Cortex of kidney (tissue), 1 donor: Measurements from ENCODE around the gene MAFF.
"Not testable (repeated sequence)": the region's sequence is repeated elsewhere in the genome, so short reads cannot be mapped to it uniquely, and the experiment has no call there.

Source experiments
- DNase-seq: peaks from one replicate; lab custom pipeline; 2025; lab: John Stamatoyannopoulos, UW

The MAFF gene

GRCh38 chr22:38223289-38223960 is 21.6 kb downstream of the MAFF start:
- no peak for DNase-seq

DNA sequence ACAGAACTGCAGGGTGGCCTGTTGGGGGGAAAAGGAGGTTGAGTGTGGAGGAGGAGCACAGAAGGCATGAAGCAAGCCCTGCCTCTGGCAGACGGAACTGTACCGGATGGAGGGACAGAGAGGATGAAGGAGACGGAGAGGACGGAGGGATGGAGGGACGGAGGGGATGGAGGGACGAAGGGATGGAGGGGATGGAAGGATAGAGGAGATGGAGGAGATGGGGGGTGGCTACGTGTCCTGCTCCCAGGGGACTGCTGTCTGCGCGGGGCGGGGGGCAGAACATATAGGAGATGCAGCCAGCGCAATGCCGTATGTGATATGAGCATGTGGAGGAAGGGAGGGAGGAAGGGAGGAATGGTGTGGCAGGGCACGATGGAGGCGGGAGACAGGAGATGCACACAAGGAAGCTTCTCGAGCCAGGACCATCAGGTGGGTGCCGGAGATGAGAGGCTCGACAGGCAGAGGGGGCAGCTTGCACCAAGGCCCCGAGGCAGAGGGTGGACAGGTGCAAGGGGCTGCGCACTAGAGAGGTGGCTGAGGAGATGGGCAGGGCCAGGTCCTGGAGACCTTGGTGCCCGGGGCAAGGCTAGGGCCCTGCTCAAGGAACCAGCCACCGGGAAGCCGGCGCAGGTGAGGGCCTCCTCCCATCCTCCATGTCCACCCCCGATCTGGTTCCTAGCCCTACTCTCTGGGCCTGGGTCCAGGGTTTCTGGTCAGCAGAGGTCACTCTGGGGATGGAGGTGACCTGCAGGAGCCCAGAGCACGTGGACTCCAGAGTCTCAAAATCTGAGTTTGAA is 25.3 kb downstream of the MAFF start:
- DNase-seq, result no peak

GRCh38 chr22:38228326-38228872 is 26.6 kb downstream of the MAFF start:
- no peak for DNase-seq

DNA sequence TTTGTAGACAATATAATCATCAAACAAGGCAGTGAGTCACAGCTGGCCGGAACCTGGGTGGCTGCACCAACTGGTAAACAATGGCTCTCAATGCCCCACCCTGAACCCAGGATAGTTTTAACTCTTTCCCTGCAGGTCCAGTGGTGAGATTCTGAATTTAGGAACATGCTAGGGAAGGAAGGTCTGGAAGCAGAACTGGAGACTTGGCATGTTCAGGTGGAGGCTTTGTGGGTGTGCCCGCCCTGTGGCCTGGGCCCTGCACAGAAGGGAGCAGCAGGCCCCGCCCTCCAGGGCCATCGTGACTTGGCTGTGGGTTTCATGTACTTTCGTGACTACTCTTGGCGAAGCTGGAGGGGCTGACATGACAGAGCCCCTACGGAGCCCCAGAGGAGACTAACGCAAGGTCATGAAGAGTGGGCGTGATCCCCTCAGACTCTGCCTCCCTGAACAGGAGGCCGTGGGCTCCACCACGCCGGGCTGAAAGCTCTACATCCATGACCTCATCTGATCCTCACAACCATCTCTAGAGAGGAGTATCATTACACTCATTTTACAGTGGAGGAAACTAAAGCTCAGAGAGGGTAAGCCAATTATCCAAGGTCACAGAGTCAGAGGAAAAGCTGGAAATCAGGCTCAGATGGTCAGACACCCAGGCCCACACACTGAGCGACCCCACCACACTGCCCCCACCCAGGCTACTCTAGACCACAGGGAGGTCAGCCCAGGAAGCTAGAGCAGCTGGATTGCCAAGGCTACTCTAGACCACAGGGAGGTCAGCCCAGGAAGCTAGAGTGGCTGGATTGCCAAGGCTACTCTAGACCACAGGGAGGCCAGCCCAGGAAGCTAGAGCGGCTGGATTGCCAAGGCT is 27.3 kb downstream of the MAFF start:
- DNase-seq, result no peak

- no peak for DNase-seq
Observed at GRCh38 chr22:38230108-38230825, 28.5 kb downstream of the MAFF start.

DNA sequence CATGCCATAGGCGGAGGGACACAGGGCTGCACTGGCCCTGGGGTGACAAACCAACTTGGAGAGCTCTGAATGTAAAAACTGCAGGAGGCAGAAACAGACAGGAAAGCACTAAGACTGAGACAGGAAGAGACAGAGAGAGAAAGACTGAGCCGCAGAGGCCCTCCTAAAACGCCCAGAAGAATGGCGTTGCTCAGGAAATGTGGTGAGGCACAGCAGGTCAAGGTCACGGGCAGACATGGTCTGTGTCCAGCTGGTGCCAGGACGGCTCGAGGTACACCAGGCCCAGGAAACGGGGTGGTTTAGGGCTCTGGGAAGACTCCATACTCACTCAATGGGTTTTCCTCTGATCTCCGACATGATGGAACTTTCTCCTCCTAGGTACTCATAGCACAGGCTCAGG is 29.1 kb downstream of the MAFF start:
- no peak for DNase-seq

GRCh38 chr22:38232196-38232595 is 30.4 kb downstream of the MAFF start:
- DNase-seq, result no peak

DNA sequence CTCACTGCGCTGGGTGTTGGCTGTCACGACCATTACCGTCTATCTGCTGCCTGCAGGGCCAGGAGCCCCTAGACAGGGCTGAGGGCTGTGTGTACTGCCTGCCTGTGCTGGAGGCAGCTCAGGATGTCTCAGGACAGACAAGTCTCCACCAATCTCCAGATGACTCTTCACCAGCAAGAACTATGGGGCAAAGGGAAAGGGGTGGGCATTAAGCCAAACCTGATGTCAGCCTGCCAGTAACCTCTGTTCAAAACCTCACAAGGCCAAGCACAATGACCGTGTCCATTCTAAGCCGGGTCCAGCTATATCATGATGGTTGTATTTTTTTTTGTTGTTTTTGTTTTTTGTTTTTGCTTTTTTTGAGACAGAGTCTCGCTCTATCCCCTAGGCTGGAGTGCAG is 31.6 kb downstream of the MAFF start:
- no peak for DNase-seq

GRCh38 chr22:38233856-38234255 is 32.1 kb downstream of the MAFF start:
- not testable (repeated sequence) for DNase-seq

DNA sequence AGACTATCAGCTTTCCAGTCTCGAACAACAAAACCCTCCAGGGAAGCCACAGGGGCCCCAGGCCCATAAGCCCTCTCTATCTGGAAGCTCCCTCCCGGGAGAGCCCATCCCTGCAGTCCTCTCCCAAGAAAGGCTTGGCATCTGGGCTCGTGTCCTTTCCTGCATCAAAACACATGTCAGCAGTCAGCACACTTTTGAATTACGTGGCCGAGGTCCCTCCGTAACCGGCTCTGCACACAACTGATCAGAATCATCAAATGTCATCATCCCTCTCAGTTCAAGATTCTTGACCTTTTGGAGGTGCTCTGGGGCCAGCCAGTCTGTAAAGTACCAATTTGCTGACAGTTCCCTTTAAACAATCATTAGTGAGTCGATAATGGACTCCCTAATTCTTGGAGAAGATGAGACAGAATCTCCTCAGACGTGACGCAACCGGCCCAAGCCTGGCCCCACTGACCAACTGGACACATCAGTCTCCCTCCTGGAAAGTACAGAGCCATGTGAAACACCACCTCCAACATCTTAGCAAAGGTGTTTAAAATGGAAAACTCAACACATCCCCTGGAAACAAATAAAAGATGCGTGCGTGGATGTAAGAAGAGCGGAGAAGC is 33.6 kb downstream of the MAFF start:
- DNase-seq, result no peak

DNA sequence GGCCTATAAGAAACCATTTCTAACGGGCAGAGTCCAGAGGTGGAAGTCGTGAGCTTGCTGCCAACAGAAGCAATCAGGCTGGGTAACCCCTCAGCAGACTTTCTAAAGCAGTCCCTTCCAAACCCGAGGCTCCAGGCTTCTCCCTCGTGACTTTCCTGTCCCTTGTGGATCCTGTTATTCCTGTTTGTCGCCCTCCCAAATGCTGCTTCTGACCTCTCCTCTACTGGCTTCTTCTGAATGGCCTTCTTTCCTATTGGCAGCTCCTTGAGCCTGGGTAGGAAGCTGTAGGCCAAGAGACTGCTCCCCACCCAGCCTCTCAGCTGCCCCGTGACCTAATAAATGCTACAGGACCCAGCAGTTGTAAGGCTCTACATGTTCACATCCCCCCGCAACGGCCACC is 35.0 kb downstream of the MAFF start:
- no peak for DNase-seq

DNA sequence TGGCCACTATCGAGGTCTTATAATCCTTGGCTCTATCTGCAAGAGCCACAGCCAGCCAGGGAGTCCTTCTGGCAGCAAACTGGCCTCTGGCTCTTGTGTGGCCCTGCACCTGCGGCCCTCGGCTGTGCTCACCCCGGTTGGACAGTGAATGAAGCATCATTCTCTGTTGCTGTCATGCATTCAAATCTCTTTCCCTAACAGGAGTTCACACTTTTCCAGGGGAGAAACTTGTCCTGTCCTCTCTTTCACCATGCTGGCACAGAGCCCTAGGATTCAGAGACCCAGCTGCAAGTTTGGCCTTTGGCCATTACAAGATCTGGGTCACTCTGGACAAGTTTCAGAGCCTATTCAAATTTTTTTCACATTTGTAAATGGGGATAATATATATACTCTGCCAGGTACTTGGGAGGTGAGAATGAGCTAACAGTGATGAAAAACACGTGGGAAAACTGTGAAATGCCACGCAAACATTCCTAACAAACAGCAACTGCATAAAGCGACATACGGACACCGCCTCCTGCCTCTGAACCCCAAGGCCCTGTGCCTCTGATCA is 36.8 kb downstream of the MAFF start:
- no peak for DNase-seq

DNA sequence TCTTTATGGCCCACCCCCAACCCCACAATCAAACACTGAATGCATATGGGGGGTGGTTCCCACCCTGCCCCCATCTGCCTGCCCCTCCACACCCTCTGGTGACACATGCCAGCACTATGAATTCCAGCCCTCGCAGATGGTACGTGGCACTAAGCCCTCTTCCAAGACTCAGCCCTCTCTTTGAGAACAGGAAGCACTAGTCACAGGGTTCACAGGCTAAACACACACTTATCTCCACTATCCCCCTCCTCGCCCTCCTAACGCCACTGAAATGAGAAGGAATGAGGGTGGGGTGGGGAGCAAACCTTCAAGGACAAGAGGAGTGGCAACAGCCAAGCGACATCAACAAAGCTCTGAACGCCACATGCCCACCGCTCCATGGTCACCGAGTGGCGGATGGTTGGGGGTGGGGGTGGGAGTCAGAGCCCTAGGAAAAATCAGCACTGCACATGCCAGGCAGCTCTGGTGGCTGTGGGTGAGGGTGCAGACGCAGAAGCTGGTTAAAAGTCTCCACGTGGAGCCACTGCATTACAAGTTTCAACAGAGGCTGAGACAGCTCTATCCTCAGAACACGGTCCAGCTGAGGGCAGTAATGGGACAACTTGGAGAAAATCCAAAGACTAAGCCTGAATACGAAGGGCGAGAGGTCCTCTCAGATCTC is 37.4 kb downstream of the MAFF start:
- DNase-seq, result no peak

- DNase-seq, result no peak
Observed at GRCh38 chr22:38240734-38241252, 39.0 kb downstream of the MAFF start.

DNA sequence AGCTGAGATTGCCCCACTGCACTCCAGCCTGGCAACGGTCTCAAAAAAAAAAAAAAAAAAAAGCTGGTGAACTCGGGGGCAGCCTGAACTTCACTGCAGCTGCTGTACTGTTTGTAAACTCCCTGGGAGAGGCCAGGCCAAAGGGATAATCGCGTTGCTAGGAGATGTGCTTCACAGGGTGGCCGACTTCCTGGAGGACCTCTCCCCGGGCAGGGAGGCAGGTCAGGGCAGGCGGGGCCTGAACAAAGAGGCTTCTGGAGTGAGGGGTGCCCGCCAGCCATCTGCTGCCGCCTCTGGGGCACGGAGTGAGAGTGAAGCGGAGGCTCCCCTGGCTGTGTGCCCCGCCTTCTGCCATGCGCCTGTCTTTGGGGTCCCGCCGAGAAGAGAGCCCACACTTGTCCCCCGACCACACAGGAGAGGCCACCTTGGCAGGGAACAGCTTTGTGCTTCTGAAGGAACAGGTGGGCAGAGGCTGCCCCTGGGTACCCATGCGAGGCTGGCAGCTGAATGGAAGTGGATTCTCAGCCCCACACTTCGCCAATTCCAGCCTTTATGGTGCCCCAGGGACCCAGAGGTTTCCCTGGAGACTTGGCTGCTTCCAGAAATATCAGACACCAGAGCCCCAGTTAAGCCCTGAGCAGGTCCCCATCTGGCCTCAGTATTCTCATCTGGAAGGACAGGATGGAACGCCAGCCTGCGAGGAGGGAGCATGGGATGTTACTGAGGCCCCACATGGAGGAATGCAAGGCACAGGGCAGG is 41.4 kb downstream of the MAFF start:
- DNase-seq, result no peak

DNA sequence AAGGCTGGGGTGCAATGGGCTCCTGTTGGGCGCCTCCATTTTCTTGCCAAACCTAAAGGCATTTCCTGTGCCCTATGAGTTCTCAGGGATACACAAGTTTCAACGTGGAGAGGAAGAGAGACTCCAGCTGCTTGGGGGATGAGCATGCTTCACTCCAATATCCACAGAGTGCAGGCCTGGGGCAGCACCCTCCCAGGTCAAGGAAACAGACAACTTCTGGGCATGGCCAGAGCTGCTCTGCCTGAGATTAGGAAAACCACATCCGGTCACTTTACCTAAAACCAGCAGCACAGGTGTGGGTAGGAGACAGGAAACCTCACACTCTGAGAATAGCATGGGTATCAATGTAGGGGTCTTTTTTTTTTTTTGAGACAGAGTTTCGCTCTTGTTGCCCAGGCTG is 42.3 kb downstream of the MAFF start:
- no peak for DNase-seq

- no peak for DNase-seq
Observed at GRCh38 chr22:38246046-38246658, 44.4 kb downstream of the MAFF start.

DNA sequence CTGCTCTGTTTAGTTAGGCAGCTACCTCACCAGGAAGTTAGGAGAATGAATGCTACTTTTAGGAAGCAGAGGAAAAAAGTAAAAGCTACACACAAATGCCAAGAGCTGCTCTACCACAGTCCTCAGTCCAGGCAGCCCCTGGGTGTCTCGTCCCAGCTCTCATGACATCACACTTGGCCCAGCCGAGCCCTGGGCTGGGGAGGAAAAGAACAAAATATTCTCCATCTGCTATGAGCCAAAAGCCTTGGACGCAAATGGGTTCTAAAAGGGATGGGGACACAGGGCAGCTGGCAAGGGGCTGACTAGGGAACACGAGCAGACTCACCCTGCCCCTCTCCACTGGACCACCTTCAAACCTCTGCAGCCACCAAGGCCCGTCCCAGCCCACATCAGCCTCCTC is 44.9 kb downstream of the MAFF start:
- DNase-seq, result no peak

DNA sequence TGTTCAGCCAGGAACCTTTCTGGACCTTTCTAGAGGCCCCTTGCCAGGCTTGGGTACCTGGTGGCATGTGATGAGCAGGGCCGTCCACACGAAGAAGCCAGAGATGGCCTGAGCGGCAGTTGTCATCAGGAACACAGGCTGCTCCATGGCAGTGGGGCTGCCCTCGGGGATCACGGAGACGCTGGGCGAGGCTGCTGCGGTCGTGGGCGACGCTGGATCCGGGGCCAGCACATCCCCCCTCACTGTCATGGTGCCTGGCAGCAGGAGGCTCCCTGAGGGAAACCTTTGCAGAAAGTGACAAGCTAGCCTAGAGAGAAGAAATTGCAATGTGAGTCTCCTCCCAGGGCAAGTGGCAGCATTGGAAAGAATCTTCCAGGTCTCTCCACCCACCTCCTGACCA is 45.9 kb downstream of the MAFF start:
- DNase-seq, result no peak
